COLO668 (cell line): ENCODE measurements around the gene INO80.
"Not testable (repeated sequence)": the region's sequence is repeated elsewhere in the genome, so short reads cannot be mapped to it uniquely, and the experiment has no call there.

ENCODE experiments used
- DNase-seq: peaks from one replicate; lab custom pipeline; 2025; ENCODE audit not compliant: unreplicated experiment; lab: John Stamatoyannopoulos, UW

INO80 gene

GRCh38 chr15:40964006-40964405 lies 152.1 kb downstream of the INO80 start:
- DNase-seq = no peak

- no peak for DNase-seq
Observed at GRCh38 chr15:40963201-40963600, 152.9 kb downstream of the INO80 start.

- not testable (repeated sequence) for DNase-seq
Observed at GRCh38 chr15:40962317-40962716, 153.8 kb downstream of the INO80 start.

- not testable (repeated sequence) for DNase-seq
Observed at GRCh38 chr15:40961740-40962139, 154.3 kb downstream of the INO80 start.

GRCh38 chr15:40960925-40961324 lies 155.2 kb downstream of the INO80 start:
- no peak for DNase-seq

- no peak for DNase-seq
Observed at GRCh38 chr15:40960151-40960885, 155.8 kb downstream of the INO80 start.

- no peak for DNase-seq
Observed at GRCh38 chr15:40959331-40960141, 156.5 kb downstream of the INO80 start.

- no peak for DNase-seq
Observed at GRCh38 chr15:40958723-40959122, 157.4 kb downstream of the INO80 start.

GRCh38 chr15:40958146-40958545 lies 157.9 kb downstream of the INO80 start:
- no peak for DNase-seq

- peak; percentile 63 for DNase-seq
Observed at GRCh38 chr15:40957581-40958051, 158.5 kb downstream of the INO80 start.

GRCh38 chr15:40957041-40957555 lies 159.0 kb downstream of the INO80 start:
- DNase-seq = no peak

GRCh38 chr15:40956541-40956982 lies 159.5 kb downstream of the INO80 start:
- no peak for DNase-seq

- no peak for DNase-seq
Observed at GRCh38 chr15:40955930-40956540, 160.0 kb downstream of the INO80 start.

- DNase-seq = no peak
Observed at GRCh38 chr15:40955141-40955903, 160.8 kb downstream of the INO80 start.

GRCh38 chr15:40954158-40954848 lies 161.8 kb downstream of the INO80 start:
- DNase-seq = not testable (repeated sequence)

GRCh38 chr15:40953713-40954074 lies 162.4 kb downstream of the INO80 start:
- no peak for DNase-seq

- DNase-seq = peak; percentile 98
Observed at GRCh38 chr15:40952901-40953712, 163.0 kb downstream of the INO80 start, which contains the start of gene CHAC1. TSS of gene CHAC1 (plus strand) at chr15:40953471. CDS start at chr15:40953584, 113 bp downstream.

- DNase-seq = no peak
Observed at GRCh38 chr15:40952301-40952900, 163.7 kb downstream of the INO80 start.

GRCh38 chr15:40951764-40952163 lies 164.3 kb downstream of the INO80 start:
- no peak for DNase-seq
